ENCODE results near the gene SPDYE2. TPM values are rescaled to one million over a fixed set of nuclear protein-coding genes. Genes with fewer than 3 reads are reported as not detected.
"Not testable (repeated sequence)": the region's sequence is repeated elsewhere in the genome, so short reads cannot be mapped to it uniquely, and the experiment has no call there.

Gene SPDYE2
- total and polyA plus RNA-seq, 2 donors (not counting 3 experiments of a cell fraction or from before 2014, with no cell fraction given): not detected

DNA sequence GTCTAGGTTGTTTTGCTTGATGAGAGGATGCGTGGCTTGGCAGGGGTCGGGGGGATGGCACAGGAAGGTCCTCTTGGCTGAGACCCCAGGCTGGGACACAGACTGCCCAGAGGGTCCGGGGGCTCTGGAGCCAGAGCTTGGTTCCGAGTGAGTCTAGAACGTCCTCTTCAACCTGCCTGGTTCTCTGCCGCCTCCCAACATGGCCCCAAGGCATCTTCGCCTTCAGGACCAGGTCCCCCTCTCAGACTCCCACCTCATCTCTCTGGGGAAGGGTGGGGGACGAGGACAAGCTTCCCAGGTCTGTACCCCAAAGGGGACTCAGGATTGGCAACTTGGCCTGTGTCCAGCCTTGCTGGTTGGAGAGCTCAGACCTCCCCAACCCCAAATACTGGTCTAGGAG, 8.9 kb upstream of the SPDYE2 start:
- BruUV-seq (replicated peaks); H4K20me1 ChIP-seq (replicated peaks; ENCODE audit: control insufficient read depth, extremely low read depth, insufficient read depth, low read length); H3K9ac ChIP-seq (replicated peaks; ENCODE audit: extremely low read depth, insufficient read depth, low read length); H3K4me2 ChIP-seq (ENCODE audit: insufficient read depth, low read length); H2AFZ ChIP-seq (ENCODE audit: low read depth, low read length); dilution Hi-C loops (cut with MboI; ENCODE audit: extremely low pct_ligation_motif_present, low sequenced_read_pairs); FAIRE-seq; H3K9me3 ChIP-seq (replicated peaks; ENCODE audit: control insufficient read depth, insufficient read depth, low read length); H3K36me3 ChIP-seq (ENCODE audit: control insufficient read depth in 2 of 2, extremely low read depth in 1 of 2, insufficient read depth in 2 of 2, low read length in 2 of 2); H3K27ac ChIP-seq (ENCODE audit: insufficient read depth, low read depth, low read length); DNase-seq (ENCODE audit: low read depth, low spot score); H3K79me2 ChIP-seq (ENCODE audit: control insufficient read depth, insufficient read depth, low read length); H3K9me1 ChIP-seq (replicated peaks; ENCODE audit: control insufficient read depth, extremely low read depth, insufficient read depth, low read length); H3K27me3 ChIP-seq (ENCODE audit: control insufficient read depth in 2 of 2, insufficient read depth in 2 of 2, low read length in 2 of 2); POLR2A ChIA-PET; intact Hi-C loops (cut with micrococcal nuclease); CTCF ChIA-PET; H3K4me3 ChIP-seq (replicated peaks in 1 of 3; ENCODE audit: insufficient read depth in 1 of 3, low read depth in 1 of 3, low read length in 3 of 3); H3K4me1 ChIP-seq (ENCODE audit: control insufficient read depth, extremely low read depth, insufficient read depth, low read length): not testable (repeated sequence)

DNA sequence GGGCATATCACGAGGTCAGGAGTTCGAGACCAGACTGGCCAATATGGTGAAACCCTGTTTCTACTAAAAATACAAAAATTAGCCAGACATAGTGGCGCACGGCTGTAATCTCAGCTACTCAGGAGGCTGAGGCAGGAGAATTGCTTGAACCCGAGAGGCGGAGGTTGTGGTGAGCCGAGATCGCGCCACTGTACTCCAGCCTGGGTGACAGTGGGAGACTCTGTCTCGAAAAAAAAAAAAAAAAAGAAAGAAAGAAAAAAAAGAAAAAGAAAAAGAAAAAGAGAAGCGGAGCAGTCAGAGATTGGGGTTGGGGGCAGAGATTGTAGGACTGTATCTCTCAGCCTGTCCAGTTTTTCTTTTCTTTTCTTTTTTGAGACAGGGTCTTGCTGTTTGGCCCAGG, 8.3 kb upstream of the SPDYE2 start:
- H3K36me3 ChIP-seq (ENCODE audit: control insufficient read depth in 2 of 2, extremely low read depth in 1 of 2, insufficient read depth in 2 of 2, low read length in 2 of 2); DNase-seq (ENCODE audit: low read depth, low spot score); BruUV-seq (replicated peaks); H3K9me3 ChIP-seq (replicated peaks; ENCODE audit: control insufficient read depth, insufficient read depth, low read length); H3K9me1 ChIP-seq (replicated peaks; ENCODE audit: control insufficient read depth, extremely low read depth, insufficient read depth, low read length); H3K9ac ChIP-seq (replicated peaks; ENCODE audit: extremely low read depth, insufficient read depth, low read length); H2AFZ ChIP-seq (ENCODE audit: low read depth, low read length); H3K79me2 ChIP-seq (ENCODE audit: control insufficient read depth, insufficient read depth, low read length); POLR2A ChIA-PET; H3K27ac ChIP-seq (ENCODE audit: insufficient read depth, low read depth, low read length); H3K4me2 ChIP-seq (ENCODE audit: insufficient read depth, low read length); intact Hi-C loops (cut with micrococcal nuclease); H3K27me3 ChIP-seq (ENCODE audit: control insufficient read depth in 2 of 2, insufficient read depth in 2 of 2, low read length in 2 of 2); H4K20me1 ChIP-seq (replicated peaks; ENCODE audit: control insufficient read depth, extremely low read depth, insufficient read depth, low read length); H3K4me3 ChIP-seq (replicated peaks in 1 of 3; ENCODE audit: insufficient read depth in 1 of 3, low read depth in 1 of 3, low read length in 3 of 3); CTCF ChIA-PET; FAIRE-seq; H3K4me1 ChIP-seq (ENCODE audit: control insufficient read depth, extremely low read depth, insufficient read depth, low read length); dilution Hi-C loops (cut with MboI; ENCODE audit: extremely low pct_ligation_motif_present, low sequenced_read_pairs): not testable (repeated sequence)

DNA sequence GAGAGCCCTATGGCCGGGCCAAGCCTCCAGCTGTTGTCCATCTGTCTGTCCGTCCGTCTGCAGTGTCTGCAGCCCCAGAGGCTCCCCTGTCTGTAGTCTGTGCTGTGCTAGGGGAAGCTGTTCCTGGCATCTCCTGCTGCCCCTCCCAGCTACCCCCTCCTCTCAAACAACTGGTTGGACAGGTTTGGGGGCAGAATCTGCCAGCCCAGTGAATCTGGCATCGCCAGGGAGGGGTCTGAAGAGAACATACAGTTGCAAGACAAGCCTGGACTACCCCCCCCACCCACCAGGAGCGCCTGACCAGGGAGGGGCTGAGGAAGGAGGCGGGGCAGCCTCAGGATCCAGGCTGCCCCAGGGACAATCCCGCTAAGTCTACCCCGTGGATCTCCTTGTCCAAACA, 7.4 kb upstream of the SPDYE2 start, which contains the start of gene UPK3BL2:
TSS of gene UPK3BL2 (minus strand) at position 101 of the 400 bp plus-strand sequence. CDS start at position 41, 60 bp downstream.
- dilution Hi-C loops (cut with MboI; ENCODE audit: extremely low pct_ligation_motif_present, low sequenced_read_pairs): not testable (repeated sequence)

DNA sequence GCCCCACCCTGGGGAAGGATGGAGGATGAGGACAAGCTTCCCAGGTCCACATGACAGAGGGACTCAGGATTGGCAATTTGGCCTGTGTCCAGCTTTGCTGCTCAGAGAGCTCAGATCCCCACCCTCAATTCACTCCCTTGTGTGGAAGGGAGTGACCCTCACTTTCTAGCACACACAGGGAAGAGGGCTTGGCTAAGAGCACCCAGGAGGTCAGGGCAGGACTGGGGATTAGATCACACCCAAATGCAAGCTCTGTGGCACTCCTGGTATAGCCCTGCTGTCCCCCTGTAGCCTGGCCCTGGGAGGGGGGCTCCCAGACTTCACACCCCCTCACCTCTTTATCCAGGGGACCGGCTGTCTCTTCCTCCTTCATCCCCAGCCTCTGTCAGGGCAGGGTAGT, 6.7 kb upstream of the SPDYE2 start:
- DNase-seq (ENCODE audit: low read depth, low spot score); BruUV-seq (replicated peaks); H3K9me3 ChIP-seq (replicated peaks; ENCODE audit: control insufficient read depth, insufficient read depth, low read length); H3K36me3 ChIP-seq (ENCODE audit: control insufficient read depth in 2 of 2, extremely low read depth in 1 of 2, insufficient read depth in 2 of 2, low read length in 2 of 2); CTCF ChIA-PET; intact Hi-C loops (cut with micrococcal nuclease); H4K20me1 ChIP-seq (replicated peaks; ENCODE audit: control insufficient read depth, extremely low read depth, insufficient read depth, low read length); H3K9me1 ChIP-seq (replicated peaks; ENCODE audit: control insufficient read depth, extremely low read depth, insufficient read depth, low read length); H3K27ac ChIP-seq (ENCODE audit: insufficient read depth, low read depth, low read length); FAIRE-seq; H3K4me3 ChIP-seq (replicated peaks in 1 of 3; ENCODE audit: insufficient read depth in 1 of 3, low read depth in 1 of 3, low read length in 3 of 3); H3K4me2 ChIP-seq (ENCODE audit: insufficient read depth, low read length); POLR2A ChIA-PET; H3K9ac ChIP-seq (replicated peaks; ENCODE audit: extremely low read depth, insufficient read depth, low read length); H3K27me3 ChIP-seq (ENCODE audit: control insufficient read depth in 2 of 2, insufficient read depth in 2 of 2, low read length in 2 of 2); dilution Hi-C loops (cut with MboI; ENCODE audit: extremely low pct_ligation_motif_present, low sequenced_read_pairs); H3K79me2 ChIP-seq (ENCODE audit: control insufficient read depth, insufficient read depth, low read length); H2AFZ ChIP-seq (ENCODE audit: low read depth, low read length); H3K4me1 ChIP-seq (ENCODE audit: control insufficient read depth, extremely low read depth, insufficient read depth, low read length): not testable (repeated sequence)

More for the DNA sequence above, 7.4 kb upstream of the SPDYE2 start, which contains the start of gene UPK3BL2:
- H3K9me3 ChIP-seq (replicated peaks; ENCODE audit: control insufficient read depth, insufficient read depth, low read length); DNase-seq (ENCODE audit: low read depth, low spot score); H3K4me1 ChIP-seq (ENCODE audit: control insufficient read depth, extremely low read depth, insufficient read depth, low read length); H3K4me2 ChIP-seq (ENCODE audit: insufficient read depth, low read length); H3K36me3 ChIP-seq (ENCODE audit: control insufficient read depth in 2 of 2, extremely low read depth in 1 of 2, insufficient read depth in 2 of 2, low read length in 2 of 2); H3K27ac ChIP-seq (ENCODE audit: insufficient read depth, low read depth, low read length); H3K4me3 ChIP-seq (replicated peaks in 1 of 3; ENCODE audit: insufficient read depth in 1 of 3, low read depth in 1 of 3, low read length in 3 of 3); H3K27me3 ChIP-seq (ENCODE audit: control insufficient read depth in 2 of 2, insufficient read depth in 2 of 2, low read length in 2 of 2); CTCF ChIA-PET; POLR2A ChIA-PET; H3K79me2 ChIP-seq (ENCODE audit: control insufficient read depth, insufficient read depth, low read length); BruUV-seq (replicated peaks); H3K9ac ChIP-seq (replicated peaks; ENCODE audit: extremely low read depth, insufficient read depth, low read length); FAIRE-seq; intact Hi-C loops (cut with micrococcal nuclease); H3K9me1 ChIP-seq (replicated peaks; ENCODE audit: control insufficient read depth, extremely low read depth, insufficient read depth, low read length); H2AFZ ChIP-seq (ENCODE audit: low read depth, low read length); H4K20me1 ChIP-seq (replicated peaks; ENCODE audit: control insufficient read depth, extremely low read depth, insufficient read depth, low read length): not testable (repeated sequence)

All from endothelial cell of umbilical vein (primary cell).